H1 (cell line): ENCODE results near the gene LDLRAD3. TPM values are rescaled to one million over a fixed set of nuclear protein-coding genes. Genes with fewer than 3 reads are reported as not detected.

Source experiments
- HDAC6 ChIP-seq: IDR thresholded peaks from one replicate; pipeline ENCODE4 v1.7.1; 2012; ENCODE audit warnings: low read depth, mild to moderate bottlenecking, inconsistent platforms, low read length, moderate library complexity
- polyA plus RNA-seq, 7 experiments: library from polyadenylated mRNA; depleted of rRNA in 3 of 7; stranded (reverse) in 5 of 7; unstranded in 2 of 7; fragments of >200 nt in 5 of 7; fragments of 200-250 nt in 2 of 7; gene quantifications; 1 replicate in 5 of 7; 2 replicates in 1 of 7; 4 replicates in 1 of 7; pipeline versions ENCODE4 v1.2.1 to v1.2.3, GENCODE V29; 2011 to 2013; ENCODE audit warnings: missing spikeins in 2 of 7, mixed read lengths in 2 of 7
- total RNA-seq: library from RNA; stranded (reverse); fragmentation: NEBNext Ultra II Directional; extraction: Animal tissue kit (Norgen Biotek cat#: 25700); gene quantifications from 2 replicates; pipeline ENCODE4 v1.2.1, GENCODE V29; 2021

LDLRAD3 gene
- total and polyA plus RNA-seq, 2 of the 8 experiments (the other 6 are each of a cell fraction or from before 2014, with no cell fraction given) = 18.6 to 22.8 TPM

GRCh38 chr11:35912883-35913624 lies 30.8 kb upstream of the LDLRAD3 start (continued):
- TF ChIP-seq HDAC6 = no peak
